Mesenteric fat pad (tissue), 1 donor: ENCODE measurements around the gene RXRG. TPM values are rescaled to one million over a fixed set of nuclear protein-coding genes. Genes with fewer than 3 reads are reported as not detected.

Source experiments
- DNase-seq: peaks from one replicate; pipeline ENCODE4 v3.0.0-alpha.2; 2020; ENCODE audit warnings: low spot score
- total RNA-seq: library from RNA; stranded (reverse); fragmentation: NEBNext Ultra II Directional; extraction: Animal tissue kit (Norgen Biotek cat#: 25700); gene quantifications from one replicate; pipeline ENCODE4 v1.2.1, GENCODE V29; 2021
- donor health status: DM: yes; HTN: yes; CAD: no.

RXRG gene
- total RNA-seq, 1 donor from 2014 or later = 1.4 TPM

- no peak for DNase-seq
Observed at GRCh38 chr1:165451691-165452090, 6.8 kb upstream of the RXRG start.

- DNase-seq = no peak
Observed at GRCh38 chr1:165449131-165449530, 4.2 kb upstream of the RXRG start.

GRCh38 chr1:165445388-165445787 is 462 bp upstream of the RXRG start:
- no peak for DNase-seq

DNA sequence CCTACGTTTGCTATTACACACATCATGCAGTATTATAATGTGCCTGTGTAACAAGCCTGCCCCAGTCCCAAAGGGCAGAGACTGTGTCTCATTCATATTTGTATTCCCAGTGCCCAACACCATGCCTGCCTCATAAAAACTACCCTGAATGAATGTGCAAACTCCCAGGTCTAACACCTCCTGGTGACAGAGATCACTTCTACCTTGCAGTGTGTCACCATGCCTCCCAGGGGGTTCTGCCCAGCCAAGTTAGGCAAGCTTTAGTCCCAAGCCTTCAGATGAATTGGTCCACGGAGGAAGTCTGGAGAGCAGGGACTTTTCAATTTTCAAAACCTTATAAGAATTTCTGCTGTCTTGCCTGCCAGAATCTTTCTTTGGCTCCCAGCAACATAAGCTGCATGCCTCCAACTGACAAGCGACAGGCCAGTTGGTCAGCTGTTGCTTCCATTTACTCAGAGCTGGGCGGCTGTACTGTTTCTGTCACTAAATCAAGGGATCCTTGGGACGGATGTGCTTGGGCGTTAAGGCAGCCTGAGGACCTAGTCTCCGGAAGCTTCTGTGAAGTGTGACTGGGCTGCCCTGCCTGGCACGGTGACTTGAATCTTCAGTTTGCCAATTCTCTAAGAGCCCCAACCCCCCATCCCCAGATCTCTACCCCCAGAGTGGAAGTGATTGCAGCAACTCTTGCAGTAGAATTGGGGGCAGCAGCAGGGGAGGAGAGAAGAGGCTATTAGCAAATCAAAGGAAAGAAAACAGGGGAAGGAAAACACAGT is 1.2 kb downstream of the RXRG start:
- no peak for DNase-seq

- no peak for DNase-seq
Observed at GRCh38 chr1:165442653-165443052, 2.3 kb downstream of the RXRG start.

DNA sequence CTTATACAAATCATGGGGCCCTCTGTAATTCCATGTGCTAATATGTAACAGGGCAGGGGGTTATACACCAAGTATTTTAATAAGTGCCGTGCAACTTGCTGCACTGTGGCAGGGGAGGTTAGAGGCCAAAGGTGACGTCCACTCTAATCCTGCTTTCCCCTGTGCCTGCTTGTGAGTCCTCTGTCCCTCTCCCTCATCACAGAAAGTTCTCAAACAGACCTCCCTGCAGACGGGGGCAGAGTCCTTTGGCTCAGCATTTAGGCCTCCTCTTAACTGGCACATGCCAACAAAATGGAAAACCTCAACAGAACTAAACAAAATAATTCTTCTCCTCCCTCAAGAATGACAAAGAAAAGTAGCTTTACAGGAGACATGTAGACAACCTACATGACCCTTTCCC is 2.9 kb downstream of the RXRG start:
- no peak for DNase-seq

- no peak for DNase-seq
Observed at GRCh38 chr1:165441166-165441880, 3.6 kb downstream of the RXRG start.

DNA sequence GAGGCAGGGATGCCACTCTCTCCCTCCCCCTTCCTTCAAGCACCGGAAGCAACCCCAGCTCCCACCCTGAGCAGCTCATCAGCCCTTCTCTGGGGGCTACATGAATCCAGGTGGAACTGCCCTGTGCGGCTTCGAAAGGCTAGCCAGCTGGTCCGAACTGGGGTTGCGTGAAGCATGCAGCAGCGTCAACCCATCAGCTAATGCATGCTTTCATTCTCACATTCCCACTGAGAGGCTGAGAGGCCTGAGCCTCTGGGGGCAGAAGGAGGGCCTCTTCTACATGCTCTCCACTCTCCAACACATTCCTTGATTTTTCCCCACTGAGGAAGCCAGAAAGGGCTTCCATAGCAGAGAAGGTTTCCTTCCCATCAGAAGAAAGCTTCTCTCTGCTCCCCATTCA is 5.6 kb downstream of the RXRG start:
- no peak for DNase-seq

DNA sequence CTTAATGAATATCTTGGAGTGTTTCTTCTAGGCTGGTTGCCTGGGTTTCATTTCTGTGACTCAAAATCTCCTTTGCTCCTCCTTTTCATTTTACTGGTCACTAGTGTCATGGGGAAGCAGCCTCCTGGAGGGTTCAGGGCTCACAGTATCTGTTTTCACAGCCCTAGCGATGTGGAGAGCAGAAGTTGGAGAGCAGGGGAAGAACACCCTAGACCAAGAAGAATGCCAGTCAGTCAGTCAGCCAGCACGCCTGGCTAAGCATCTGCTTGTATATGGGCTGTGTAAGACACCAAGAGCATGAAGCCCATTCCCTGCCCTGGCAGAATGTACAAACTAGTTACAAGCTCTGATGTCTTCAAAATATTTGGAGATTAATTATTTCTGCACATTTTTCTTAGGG is 7.9 kb downstream of the RXRG start:
- DNase-seq = no peak

GRCh38 chr1:165435801-165436200 is 9.1 kb downstream of the RXRG start:
- DNase-seq = no peak

- no peak for DNase-seq
Observed at GRCh38 chr1:165434281-165434680, 10.6 kb downstream of the RXRG start.

DNA sequence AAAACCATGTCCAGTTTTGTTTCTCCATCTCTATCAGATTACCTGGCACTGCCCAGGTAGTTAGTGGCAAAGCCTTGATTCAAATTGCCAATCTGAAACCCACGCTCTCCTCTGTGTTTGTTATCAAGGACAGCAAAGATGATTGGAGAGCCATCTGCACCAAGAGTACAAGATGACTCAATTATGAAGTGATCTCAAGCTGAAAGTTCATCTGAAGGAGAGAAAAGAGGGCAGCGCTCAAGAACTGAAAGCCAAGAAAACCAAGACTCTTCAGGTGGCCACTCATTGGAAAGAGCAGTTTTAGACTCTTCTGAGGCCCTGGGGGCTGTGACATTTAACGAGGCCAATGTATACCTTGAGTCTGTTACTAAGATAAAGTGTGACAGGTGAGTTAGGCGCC is 13.8 kb downstream of the RXRG start:
- DNase-seq = no peak

DNA sequence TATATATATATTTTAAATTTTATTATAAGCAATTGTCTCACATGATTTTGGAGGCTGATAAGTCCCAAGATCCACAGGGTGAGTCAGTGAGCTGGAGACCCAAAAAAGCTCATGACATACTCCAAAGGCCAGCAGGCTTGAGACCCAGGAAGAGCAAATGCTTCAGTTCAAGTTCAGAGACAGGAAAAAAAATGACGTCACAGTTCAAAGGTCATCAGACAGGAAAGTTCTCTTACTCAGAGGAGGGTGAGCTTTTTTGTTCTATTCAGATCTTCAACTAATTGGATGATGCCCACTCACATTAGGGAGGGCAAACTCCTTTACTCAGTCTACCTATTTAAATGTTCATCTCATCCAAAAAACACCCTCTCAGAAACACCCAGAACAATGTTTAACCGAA is 18.2 kb downstream of the RXRG start:
- DNase-seq = no peak

DNA sequence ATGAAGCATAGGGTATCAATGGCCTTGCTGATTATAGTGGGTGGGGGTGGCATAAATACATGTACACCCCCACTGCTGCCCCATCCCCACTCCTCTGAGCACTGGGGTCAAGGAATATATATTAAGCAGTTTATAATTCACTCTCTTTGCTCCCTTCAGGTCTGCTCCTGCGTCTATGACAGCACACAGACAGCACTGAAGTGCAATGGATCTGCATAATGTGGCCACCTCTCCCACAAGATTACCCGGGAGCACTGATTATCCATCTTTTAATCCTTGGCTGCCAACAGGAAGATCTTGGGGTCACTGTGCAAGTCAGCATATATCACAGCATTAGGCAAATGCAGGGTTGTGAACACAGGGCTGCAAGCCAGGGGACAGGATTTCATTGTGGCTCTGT is 19.3 kb downstream of the RXRG start:
- no peak for DNase-seq

DNA sequence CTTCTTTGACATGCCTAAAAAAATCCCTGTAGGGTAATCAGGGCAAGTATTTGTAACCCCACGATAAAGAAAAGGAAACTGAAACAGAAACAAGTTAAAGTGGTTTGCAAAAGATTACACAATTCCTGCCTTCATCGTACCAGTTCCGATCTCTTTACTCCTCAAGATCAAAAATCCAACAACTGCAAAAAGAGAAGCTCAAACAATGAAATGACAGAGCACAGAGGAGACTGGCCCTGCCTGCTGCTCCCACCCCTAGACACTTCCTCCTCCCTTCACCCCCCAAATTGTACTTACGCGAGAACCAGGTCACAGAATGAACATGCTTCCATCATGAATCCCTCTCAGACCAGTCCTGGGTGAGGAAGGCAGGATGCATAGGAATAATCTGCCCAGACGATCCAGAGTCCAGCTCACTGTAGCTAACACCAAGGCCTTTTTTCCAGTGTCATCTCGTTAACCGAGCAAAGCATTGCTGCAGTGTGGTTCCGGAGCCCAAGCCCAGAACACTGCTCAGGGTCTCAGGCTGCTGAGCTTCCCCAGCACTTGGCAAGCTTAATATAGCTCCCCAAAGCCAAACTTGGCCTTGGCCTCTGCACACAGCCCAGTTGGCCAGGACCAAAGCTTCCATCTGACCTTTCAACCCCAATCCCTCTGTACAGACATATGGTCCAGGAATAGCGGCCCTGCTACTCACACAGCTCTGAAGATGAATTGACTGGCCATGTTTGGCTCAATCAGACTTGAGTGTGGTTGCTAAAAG is 20.3 kb downstream of the RXRG start:
- DNase-seq = no peak

DNA sequence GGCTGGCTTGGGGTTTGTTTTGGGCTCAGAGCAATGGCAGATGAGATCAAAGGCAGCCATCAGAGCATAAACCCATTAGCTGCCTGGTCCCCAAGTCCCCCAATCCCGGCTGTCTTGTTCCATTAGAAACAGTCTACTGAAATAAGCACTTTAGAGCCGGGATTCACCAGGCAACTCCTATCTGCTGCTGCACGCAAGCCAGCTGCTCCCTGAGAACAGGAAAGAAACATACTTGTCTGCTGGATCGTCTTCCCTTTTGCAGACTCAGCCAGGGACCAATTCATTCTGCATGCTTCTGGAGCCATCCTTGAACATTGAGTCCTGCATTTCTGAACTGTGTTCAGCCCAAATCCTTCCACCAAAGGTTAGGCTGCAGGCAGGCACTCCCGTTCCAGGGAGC is 21.8 kb downstream of the RXRG start:
- DNase-seq = no peak

GRCh38 chr1:165420655-165421054 is 24.3 kb downstream of the RXRG start:
- DNase-seq = no peak

- no peak for DNase-seq
Observed at GRCh38 chr1:165419839-165420238, 25.1 kb downstream of the RXRG start.

GRCh38 chr1:165418195-165418594 is 26.7 kb downstream of the RXRG start:
- no peak for DNase-seq

- no peak for DNase-seq
Observed at GRCh38 chr1:165416876-165417275, 28.1 kb downstream of the RXRG start.

DNA sequence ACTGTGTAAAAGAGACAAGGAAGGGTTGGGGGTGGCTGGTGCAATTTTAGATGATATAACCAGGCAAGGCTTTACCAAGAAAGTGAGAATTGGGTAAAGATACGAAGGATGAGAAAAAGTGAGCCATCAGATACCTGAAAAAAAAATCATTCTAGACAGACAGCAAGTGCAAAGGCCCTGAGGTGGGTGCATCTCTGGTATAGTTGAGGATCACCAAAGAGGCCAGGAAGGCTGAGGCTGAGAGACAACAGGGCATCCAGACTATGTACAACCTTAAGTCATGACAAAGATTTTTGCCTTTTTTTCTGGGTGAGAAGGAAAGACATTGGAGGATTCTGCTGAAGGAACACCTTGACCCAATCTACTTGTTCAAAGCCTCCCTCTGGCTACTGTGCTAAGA is 29.9 kb downstream of the RXRG start:
- no peak for DNase-seq

DNA sequence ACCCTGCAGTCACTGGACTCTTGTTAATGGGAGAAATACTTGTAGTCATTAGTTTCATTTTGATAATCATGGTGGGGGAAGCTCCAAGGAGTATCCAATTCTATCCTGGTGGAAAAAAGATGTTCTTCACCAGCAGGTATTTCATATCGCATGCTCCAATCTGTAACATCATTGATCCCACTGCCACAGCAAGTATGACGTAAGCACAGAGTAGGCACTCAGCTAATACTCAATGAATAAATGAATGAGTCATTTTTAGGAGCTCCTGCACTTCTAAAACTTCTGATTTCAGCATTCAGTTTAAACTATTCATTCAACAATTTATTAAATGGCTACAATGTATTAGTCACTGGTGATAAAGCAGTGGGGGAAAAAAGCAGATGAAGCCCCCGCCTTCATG is 30.3 kb downstream of the RXRG start:
- DNase-seq = no peak
